OCI-LY1 (cell line): Measurements from ENCODE around the gene PTPRN2.

ENCODE experiments used
- H2AFZ ChIP-seq: fragments of 200-600 bp; sonication (generic), shearing (Covaris generic); 2 replicates; pipeline ENCODE4 v1.6.0; 2014; ENCODE audit warnings: antibody characterized with exemption, mild to moderate bottlenecking, low read length
- H3F3A ChIP-seq: fragments of 200-600 bp; sonication (generic), shearing (Covaris generic); 2 replicates; pipeline ENCODE4 v1.6.0; 2014; ENCODE audit warnings: mild to moderate bottlenecking, antibody characterized with exemption, low read length, moderate library complexity; ENCODE audit not compliant: insufficient read depth
- H3K27ac ChIP-seq: fragments of 200-600 bp; sonication (generic); 2 replicates; pipeline ENCODE4 v1.5.1; 2014; ENCODE audit warnings: low read length, mixed run types, mild to moderate bottlenecking, low read depth; ENCODE audit not compliant: poor library complexity, severe bottlenecking
- H3K27me3 ChIP-seq: fragments of 200-600 bp; sonication (generic); 2 replicates; pipeline ENCODE4 v1.6.0; 2014; ENCODE audit warnings: antibody characterized with exemption, mild to moderate bottlenecking, low read length, moderate library complexity; ENCODE audit not compliant: insufficient read depth
- H3K36me3 ChIP-seq: fragments of 200-600 bp; sonication (generic); 2 replicates; pipeline ENCODE4 v1.6.1; 2014; ENCODE audit warnings: mild to moderate bottlenecking, antibody characterized with exemption, low read length, moderate library complexity, mixed read lengths; ENCODE audit not compliant: insufficient read depth
- H3K4me1 ChIP-seq: fragments of 200-600 bp; sonication (generic); 2 replicates; pipeline ENCODE4 v1.5.1; 2014; ENCODE audit warnings: mild to moderate bottlenecking, low read length, moderate library complexity; ENCODE audit not compliant: insufficient read depth, severe bottlenecking
- H3K4me2 ChIP-seq: fragments of 200-600 bp; sonication (generic), shearing (Covaris generic); 2 replicates; pipeline ENCODE4 v1.6.1; 2014; ENCODE audit warnings: low read length
- H3K4me3 ChIP-seq: fragments of 200-600 bp; sonication (generic); 2 replicates; pipeline ENCODE4 v1.5.1; 2014; ENCODE audit warnings: low read length, low read depth, mild to moderate bottlenecking, mixed read lengths; ENCODE audit not compliant: poor library complexity, severe bottlenecking
- H3K79me2 ChIP-seq: fragments of 200-600 bp; shearing (Covaris generic); 2 replicates; pipeline ENCODE4 v1.6.1; 2016; ENCODE audit warnings: mixed run types, low read length, mixed read lengths; ENCODE audit not compliant: insufficient read depth
- H3K9ac ChIP-seq: fragments of 200-600 bp; sonication (generic), shearing (Covaris generic); 2 replicates; pipeline ENCODE4 v1.6.1; 2014; ENCODE audit warnings: mild to moderate bottlenecking, low read length, mixed read lengths
- H3K9me2 ChIP-seq: fragments of 200-600 bp; sonication (generic), shearing (Covaris generic); 2 replicates; pipeline ENCODE4 v1.6.1; 2014; ENCODE audit warnings: low read depth, mild to moderate bottlenecking, low read length, mixed read lengths
- H3K9me3 ChIP-seq: fragments of 200-600 bp; shearing (Covaris generic); 2 replicates; pipeline ENCODE4 v1.6.1; 2014; ENCODE audit warnings: low read length, mixed read lengths
- H4K20me1 ChIP-seq: fragments of 200-600 bp; sonication (generic), shearing (Covaris generic); 2 replicates; pipeline ENCODE4 v1.6.0; 2016; ENCODE audit warnings: mild to moderate bottlenecking, low read length; ENCODE audit not compliant: insufficient read depth
- CTCF ChIP-seq: fragments of 200-600 bp; sonication (generic), shearing (Covaris generic); IDR thresholded peaks from 2 replicates; pipeline ENCODE4 v1.5.1; 2017; ENCODE audit warnings: mild to moderate bottlenecking, antibody characterized with exemption, low read length, moderate library complexity, mixed read lengths
- EZH2 ChIP-seq: fragments of 200-600 bp; sonication (generic), shearing (Covaris generic); IDR thresholded peaks from 2 replicates; pipeline ENCODE4 v1.8.0; 2017; ENCODE audit warnings: borderline replicate concordance, mixed run types, mild to moderate bottlenecking, antibody characterized with exemption, low read length, moderate library complexity, mixed read lengths

PTPRN2 gene

GRCh38 chr7:157827863-157828160 lies 759.8 kb downstream of the PTPRN2 start:
- no peak for TF ChIP-seq CTCF
- TF ChIP-seq EZH2, result no peak
- no peaks in the 10 kb centered on the region; the same call in 1 of the 2 replicates for H3K27me3 ChIP-seq

GRCh38 chr7:157827045-157827862 lies 760.4 kb downstream of the PTPRN2 start:
- no peaks in the 10 kb centered on the region for H3K9me3 ChIP-seq
- no peaks in the 10 kb centered on the region for H3K4me1 ChIP-seq
- H3K27ac ChIP-seq, result no peak overlapping the region
- no peaks in the 10 kb centered on the region for H3F3A ChIP-seq
- TF ChIP-seq CTCF (no peak), EZH2 (no peak)
- H3K4me2 ChIP-seq, result no peak overlapping the region
- no peaks in the 10 kb centered on the region for H3K9me2 ChIP-seq
- no peaks in the 10 kb centered on the region for H3K36me3 ChIP-seq
- H3K27me3 ChIP-seq, result no peaks in the 10 kb centered on the region; the same call in 1 of the 2 replicates
- H4K20me1 ChIP-seq, result no peaks in the 10 kb centered on the region
- no peak overlapping the region for H2AFZ ChIP-seq
- no peak overlapping the region for H3K4me3 ChIP-seq
- no peaks in the 10 kb centered on the region for H3K79me2 ChIP-seq
- H3K9ac ChIP-seq, result no peak overlapping the region

More at GRCh38 chr7:157827863-157828160, 759.8 kb downstream of the PTPRN2 start:
- H3K36me3 ChIP-seq, result no peaks in the 10 kb centered on the region
- H3K9ac ChIP-seq, result no peak overlapping the region
- no peaks in the 10 kb centered on the region for H3K9me3 ChIP-seq
- no peak overlapping the region for H3K4me2 ChIP-seq
- H3K4me1 ChIP-seq, result no peaks in the 10 kb centered on the region
- H3K27ac ChIP-seq, result no peak overlapping the region
- H4K20me1 ChIP-seq, result no peaks in the 10 kb centered on the region
- no peaks in the 10 kb centered on the region for H3K9me2 ChIP-seq
- H3F3A ChIP-seq, result no peaks in the 10 kb centered on the region
- no peaks in the 10 kb centered on the region for H3K79me2 ChIP-seq
- H2AFZ ChIP-seq, result no peak overlapping the region
- H3K4me3 ChIP-seq, result no peak overlapping the region

- no peaks in the 10 kb centered on the region for H3K79me2 ChIP-seq
- no peak overlapping the region for H3K9ac ChIP-seq
- H3K27ac ChIP-seq, result no peak overlapping the region
- H3K9me3 ChIP-seq, result no peaks in the 10 kb centered on the region
- H4K20me1 ChIP-seq, result no peaks in the 10 kb centered on the region
- H3K9me2 ChIP-seq, result no peaks in the 10 kb centered on the region
- H3K4me2 ChIP-seq, result no peak overlapping the region
- H3K36me3 ChIP-seq, result no peaks in the 10 kb centered on the region
- TF ChIP-seq CTCF (no peak), EZH2 (no peak)
- no peak overlapping the region for H2AFZ ChIP-seq
- H3K4me1 ChIP-seq, result no peaks in the 10 kb centered on the region
- no peak overlapping the region for H3K4me3 ChIP-seq
- no peaks in the 10 kb centered on the region; the same call in 1 of the 2 replicates for H3K27me3 ChIP-seq
- H3F3A ChIP-seq, result no peaks in the 10 kb centered on the region
Measured at GRCh38 chr7:157826566-157826965, 761.1 kb downstream of the PTPRN2 start.
